T-helper 9 cell (primary cell): ENCODE data around the gene SLC66A1.

Experiments
- DNase-seq: peaks from one replicate; pipeline ENCODE4 v3.0.0-alpha.2; 2020

Gene SLC66A1

DNA sequence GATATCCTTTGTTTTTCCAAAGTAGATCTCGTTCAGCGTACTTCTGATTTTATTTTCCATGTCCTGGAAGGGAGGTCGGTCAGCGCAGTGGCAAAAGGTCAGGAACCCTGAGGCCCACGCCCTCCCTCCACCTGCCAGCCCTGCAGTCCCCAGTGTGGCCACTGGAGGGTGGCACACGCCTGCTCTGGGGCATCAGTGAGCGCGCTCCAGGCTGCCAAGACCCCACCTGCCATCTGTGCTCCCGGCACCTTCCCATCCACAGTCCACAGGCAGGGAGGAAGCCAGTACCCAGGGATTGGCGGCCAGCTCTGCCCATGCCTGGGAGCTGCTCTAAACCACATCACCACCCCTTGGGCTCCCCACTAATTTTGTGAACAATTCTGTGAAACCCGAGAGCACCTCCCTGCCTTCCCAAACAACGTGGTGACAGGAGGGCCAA lies 32.3 kb downstream of the SLC66A1 start:
- peak; percentile 35 for DNase-seq

- no peak for DNase-seq
These were observed 32.7 kb downstream of the SLC66A1 start for GRCh38 chr1:19344831-19345230.

GRCh38 chr1:19345391-19345790 lies 33.3 kb downstream of the SLC66A1 start:
- DNase-seq, result no peak

- no peak for DNase-seq
These were observed 33.9 kb downstream of the SLC66A1 start for GRCh38 chr1:19346026-19346425.

DNA sequence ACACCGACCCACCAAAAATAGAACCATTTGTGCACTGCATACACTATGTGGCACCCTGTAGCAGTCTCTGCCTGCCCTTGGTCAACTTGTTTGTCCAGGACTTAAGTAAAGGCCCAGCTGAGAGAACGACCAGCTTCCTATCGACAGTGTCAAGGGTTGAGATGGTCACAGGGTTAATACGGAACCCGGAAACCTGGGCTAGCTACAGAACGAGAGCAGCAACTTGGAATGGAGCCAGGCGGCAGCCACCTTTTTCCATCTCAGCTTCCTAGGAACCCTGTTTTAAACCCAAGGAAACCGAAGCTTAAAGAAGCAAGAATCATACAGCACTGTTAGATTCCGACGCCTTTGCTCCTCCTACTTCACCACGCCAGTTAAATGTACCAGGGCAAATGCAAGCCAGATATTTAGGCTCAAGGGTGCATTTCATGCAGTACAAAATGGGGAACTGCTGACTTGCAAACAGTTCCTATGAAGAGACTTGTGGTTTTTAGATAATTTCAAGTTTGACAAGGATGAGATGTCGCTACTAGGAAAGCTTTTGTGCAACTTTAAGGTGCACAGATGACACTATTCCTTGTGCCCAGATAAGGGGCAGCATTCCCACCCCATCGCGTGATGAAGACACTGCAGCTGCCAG lies 35.5 kb downstream of the SLC66A1 start:
- DNase-seq, result no peak

- no peak for DNase-seq
These were observed 36.5 kb downstream of the SLC66A1 start for GRCh38 chr1:19348441-19349198.

DNA sequence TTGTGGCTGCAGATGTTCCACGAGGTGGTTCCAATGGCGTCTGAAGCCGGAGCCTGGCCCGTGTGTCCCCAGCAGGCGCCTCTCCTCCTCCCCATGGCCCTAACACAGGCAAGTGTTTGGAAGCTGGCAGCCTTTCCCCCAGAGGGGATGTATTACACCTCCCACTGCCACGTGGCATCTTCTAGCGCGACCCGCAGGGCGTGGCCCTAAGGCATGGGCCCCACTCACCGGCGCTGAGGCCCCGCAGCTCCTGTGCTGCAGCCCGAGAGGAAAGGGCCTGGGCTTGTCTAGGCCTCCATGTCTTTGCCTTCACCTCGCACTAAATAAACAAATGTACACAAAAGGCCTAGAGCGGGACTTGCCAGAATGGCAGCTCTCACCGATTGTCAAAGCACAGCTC lies 37.9 kb downstream of the SLC66A1 start:
- no peak for DNase-seq

GRCh38 chr1:19350566-19350965 lies 38.4 kb downstream of the SLC66A1 start:
- DNase-seq, result no peak

DNA sequence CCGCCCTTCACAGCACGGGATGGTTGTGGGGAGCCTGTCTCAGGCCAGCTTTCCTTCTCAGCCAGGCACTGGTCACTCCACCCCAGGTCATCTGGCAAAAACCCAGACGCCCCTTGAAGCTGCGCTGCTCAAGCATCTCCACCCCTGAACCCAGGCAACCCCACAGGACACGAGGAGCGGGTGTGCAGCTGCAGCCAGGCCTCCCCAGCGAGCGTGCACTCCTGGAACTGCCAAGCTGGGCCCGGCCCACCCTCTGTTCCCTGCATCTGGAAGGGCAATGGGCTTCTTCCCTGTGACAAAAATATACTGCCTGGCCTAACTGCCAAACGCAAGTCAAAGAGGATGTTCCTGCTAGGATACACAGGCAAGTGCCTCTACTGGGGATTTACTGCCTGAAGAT lies 39.7 kb downstream of the SLC66A1 start:
- DNase-seq, result no peak

GRCh38 chr1:19352839-19353238 lies 40.7 kb downstream of the SLC66A1 start:
- no peak for DNase-seq

DNA sequence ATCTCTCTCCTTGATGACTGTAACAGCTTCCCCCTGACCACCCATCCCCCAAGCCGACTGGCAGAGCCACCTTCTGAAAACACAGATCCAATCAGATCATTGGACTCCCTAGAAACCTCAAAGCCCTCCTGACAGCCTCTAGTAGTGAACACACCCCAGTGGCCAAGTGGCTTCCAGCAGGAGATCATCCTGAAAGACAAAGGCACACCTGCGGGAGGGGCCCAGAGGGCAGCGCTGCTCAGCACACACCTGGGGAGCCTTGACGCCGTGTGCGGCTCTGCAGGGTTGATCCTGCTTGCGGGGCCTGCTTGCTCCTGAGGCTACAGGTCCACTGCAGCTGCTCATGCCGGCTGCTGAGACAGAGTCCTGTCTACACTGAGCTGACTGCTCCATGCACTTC lies 41.5 kb downstream of the SLC66A1 start:
- DNase-seq, result no peak

DNA sequence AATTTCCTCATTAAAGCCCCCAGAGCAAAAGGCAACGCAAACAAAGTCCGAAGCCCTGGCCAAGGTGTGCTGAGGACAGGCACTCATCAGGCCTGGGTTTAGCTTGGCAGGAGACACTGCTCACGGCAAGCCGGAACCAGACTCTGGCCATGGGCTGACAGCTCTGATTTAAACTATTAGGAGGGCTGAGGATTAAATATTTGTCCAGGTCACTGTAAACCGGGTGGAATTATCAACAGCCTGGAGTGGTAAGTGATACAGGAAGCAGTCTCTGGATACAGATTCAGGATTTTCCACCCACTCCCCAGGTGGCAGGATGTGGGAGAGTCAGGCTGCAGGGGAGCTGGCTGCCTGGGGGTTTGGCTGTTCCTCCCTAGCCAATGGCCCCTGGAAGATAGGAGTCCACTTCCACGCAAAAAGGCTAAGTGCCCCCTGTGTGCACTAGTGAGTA lies 42.4 kb downstream of the SLC66A1 start:
- DNase-seq, result no peak

- no peak for DNase-seq
These were observed 44.1 kb downstream of the SLC66A1 start for GRCh38 chr1:19356266-19356665.

- no peak for DNase-seq
These were observed 45.3 kb downstream of the SLC66A1 start for GRCh38 chr1:19357299-19357986.

DNA sequence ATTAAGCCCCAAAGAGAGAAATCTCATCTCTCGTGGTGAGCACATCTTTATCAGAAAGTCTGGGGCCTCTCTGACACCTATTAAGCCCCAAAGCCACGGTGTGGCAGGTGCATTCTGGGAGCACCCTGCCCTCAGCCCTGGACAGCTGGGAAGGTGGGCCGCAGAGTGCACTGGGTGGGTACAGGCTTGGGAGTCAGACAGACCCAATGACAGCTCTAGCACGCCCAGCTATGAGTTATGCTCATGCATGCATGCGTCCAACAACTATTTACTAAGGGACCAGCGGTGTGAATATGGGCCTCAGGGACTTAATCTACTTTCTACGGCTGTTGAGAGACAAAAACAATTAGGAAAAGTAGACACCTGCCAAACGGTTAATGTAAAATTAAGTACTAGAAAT lies 46.6 kb downstream of the SLC66A1 start:
- DNase-seq, result no peak

DNA sequence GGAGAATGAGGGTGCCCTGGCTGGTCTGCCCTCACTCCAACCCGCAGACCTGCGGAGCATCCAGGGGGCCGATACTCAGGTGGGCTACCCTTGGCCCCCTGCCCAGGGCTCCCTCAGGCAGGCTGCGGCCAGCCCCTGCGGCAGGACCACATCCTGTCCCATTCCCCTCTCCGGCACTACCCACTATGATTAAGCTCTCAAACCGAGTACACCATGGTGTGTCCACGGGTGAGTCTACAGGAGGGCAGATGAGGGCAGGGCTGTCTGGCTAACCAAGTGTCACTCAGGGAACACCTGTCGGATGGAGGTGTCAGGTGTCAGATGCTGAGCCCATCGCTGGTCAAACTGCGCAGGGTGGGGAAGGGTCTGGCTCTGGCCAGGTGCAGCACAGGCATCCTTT lies 47.2 kb downstream of the SLC66A1 start:
- DNase-seq, result no peak

GRCh38 chr1:19360016-19360415 lies 47.9 kb downstream of the SLC66A1 start:
- no peak for DNase-seq

DNA sequence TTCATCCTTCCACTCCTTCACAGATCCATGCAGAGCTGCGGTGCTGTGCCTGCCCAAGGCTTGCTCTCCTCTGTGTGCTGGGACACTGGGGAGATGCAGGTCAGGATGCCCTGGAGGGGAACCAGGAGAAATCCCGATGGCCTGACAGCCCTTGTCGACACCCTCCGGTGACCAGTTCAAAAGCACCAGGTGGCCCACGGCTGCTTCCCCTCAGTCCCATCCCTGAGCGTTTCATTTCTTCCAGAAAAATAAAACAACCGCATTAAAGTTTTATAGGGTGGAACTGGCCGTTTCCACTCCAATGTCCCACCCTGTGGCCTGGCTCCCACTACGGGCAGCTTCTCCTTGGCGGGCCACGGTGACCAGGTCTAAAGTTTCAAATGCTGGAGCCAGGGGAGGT lies 48.3 kb downstream of the SLC66A1 start:
- DNase-seq, result no peak

- no peak for DNase-seq
These were observed 48.9 kb downstream of the SLC66A1 start for GRCh38 chr1:19360843-19361610.

DNA sequence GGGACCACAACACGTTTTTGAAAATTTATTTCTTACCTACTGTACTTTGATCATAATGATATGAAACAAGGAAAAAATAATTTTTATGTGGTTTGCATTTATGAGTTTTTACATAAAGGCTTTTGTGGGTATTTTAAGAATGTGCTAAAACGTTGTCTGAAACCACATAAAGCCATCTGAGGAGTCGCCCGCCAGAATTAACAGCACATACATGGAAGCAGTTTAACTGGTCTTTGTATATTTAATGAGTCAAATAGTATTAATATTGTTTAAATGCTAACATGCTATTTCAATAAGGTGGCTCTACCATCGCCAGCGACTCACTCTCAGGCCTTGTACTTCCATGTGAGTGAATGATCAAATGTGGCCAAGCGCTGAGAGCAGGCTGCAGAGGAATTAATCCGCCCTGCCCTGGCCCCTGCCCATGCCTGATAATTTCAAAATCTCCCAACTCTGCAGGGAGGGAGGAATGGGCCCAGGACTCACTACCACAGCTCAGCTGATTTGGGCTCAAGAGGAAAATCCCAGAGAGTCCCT lies 49.6 kb downstream of the SLC66A1 start:
- no peak for DNase-seq

DNA sequence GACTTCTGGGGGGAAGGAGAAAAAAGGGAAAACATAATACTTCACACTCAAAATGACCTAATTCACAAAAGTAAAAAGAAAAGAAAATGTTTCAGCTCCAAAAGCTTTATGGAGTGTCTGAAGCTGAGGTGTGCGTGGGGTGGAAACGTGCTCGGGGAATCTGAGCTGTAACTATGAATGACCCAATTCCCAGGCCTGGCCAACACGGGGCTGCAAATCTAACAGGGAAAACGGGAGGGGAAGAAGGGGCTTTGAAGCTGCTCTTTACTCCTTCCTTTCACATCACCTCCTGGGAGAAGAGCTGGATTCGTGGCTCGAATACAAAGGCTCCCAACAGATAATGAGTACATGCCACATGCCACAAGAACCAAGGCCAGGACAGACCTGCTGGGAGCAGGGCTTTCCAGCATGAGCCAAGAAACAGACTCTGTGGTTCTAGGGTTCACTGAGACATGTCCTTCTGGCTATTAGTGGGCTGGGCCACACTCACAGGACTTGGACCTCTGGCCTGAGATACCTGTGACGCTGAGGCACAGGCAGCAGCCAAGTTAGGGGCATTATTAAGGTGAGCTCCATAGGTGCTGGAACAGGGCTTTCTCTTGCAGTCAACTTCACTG lies 51.5 kb downstream of the SLC66A1 start:
- no peak for DNase-seq

DNA sequence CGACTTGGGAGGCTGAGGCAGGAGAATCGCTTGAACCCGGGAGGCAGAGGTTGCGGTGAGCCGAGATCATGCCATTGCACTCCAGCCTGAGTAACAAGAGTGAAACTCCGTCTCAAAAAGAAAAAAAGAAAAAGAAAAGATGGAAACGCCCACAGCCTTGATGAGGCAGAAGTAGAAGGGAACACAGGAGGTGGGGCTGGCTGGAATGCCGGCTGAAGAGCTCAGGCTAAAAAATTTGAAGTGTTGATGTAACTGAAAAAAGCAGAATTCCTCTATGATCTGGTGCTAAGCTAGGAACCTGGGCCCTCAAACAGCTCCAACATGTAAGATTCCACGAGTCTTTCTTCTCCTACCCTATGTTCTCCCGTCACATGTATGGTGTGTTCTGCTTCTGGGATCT lies 53.6 kb downstream of the SLC66A1 start:
- no peak for DNase-seq
